IMR-90 (cell line): ENCODE measurements around the gene DIAPH2.

Experiments used
- BHLHE40 ChIP-seq: fragments of 150-350 bp; IDR thresholded peaks from 2 replicates; pipeline ENCODE4 v1.6.1; 2016; ENCODE audit warnings: mild to moderate bottlenecking, low read depth, low read length
- CEBPB ChIP-seq: IDR thresholded peaks from 2 replicates; pipeline ENCODE4 v1.6.1; 2012; ENCODE audit warnings: low read depth, low read length, improper control_type of control experiment
- CHD1 ChIP-seq: IDR thresholded peaks from 2 replicates; pipeline ENCODE4 v1.6.1; 2012; ENCODE audit warnings: low read depth, low read length, improper control_type of control experiment
- CTCF ChIP-seq: conservative IDR thresholded peaks from 2 replicates; pipeline ENCODE4 v1.5.1; 2012; ENCODE audit warnings: mild to moderate bottlenecking, low read depth, low read length, improper control_type of control experiment
- ELK1 ChIP-seq: fragments of 150-350 bp; IDR thresholded peaks from 2 replicates; pipeline ENCODE4 v1.6.1; 2016; ENCODE audit warnings: low read depth, mild to moderate bottlenecking, low read length, moderate library complexity, borderline replicate concordance
- FOS ChIP-seq: fragments of 150-350 bp; IDR thresholded peaks from 2 replicates; pipeline ENCODE4 v1.6.1; 2016; ENCODE audit warnings: low read depth, low read length
- MAFK ChIP-seq: IDR thresholded peaks from 2 replicates; pipeline ENCODE4 v1.6.1; 2012; ENCODE audit warnings: low read depth, low read length, improper control_type of control experiment
- MAZ ChIP-seq: IDR thresholded peaks from 2 replicates; pipeline ENCODE4 v1.6.1; 2012; ENCODE audit warnings: low read depth, mild to moderate bottlenecking, low read length, improper control_type of control experiment, moderate library complexity, borderline replicate concordance
- MXI1 ChIP-seq: IDR thresholded peaks from 2 replicates; pipeline ENCODE4 v1.6.1; 2012; ENCODE audit warnings: low read depth, mild to moderate bottlenecking, low read length, moderate library complexity, borderline replicate concordance
- POLR2A ChIP-seq: IDR thresholded peaks from 2 replicates; pipeline ENCODE4 v1.6.1; 2012; ENCODE audit warnings: mild to moderate bottlenecking, low read depth, low read length
- RAD21 ChIP-seq: IDR thresholded peaks from 2 replicates; pipeline ENCODE4 v1.6.1; 2012; ENCODE audit warnings: low read length, improper control_type of control experiment
- USF2 ChIP-seq: fragments of 150-350 bp; IDR thresholded peaks from 2 replicates; pipeline ENCODE4 v1.6.1; 2017; ENCODE audit warnings: mild to moderate bottlenecking, antibody characterized with exemption, low read length, low read depth

GRCh38 chrX:97311066-97311778 lies 626.6 kb downstream of the DIAPH2 start:
- TF ChIP-seq CTCF, result no peak
- no peak for TF ChIP-seq POLR2A
- TF ChIP-seq RAD21, result no peak
- TF ChIP-seq MAFK, result no peak
- no peak for TF ChIP-seq MAZ
- no peak for TF ChIP-seq USF2
- TF ChIP-seq ELK1, result no peak
- no peak for TF ChIP-seq FOS
- TF ChIP-seq BHLHE40, result no peak
- no peak for TF ChIP-seq MXI1
- no peak for TF ChIP-seq CEBPB
- TF ChIP-seq CHD1, result no peak
